Measurements from ENCODE around the gene ERCC4.

The ERCC4 gene

DNA sequence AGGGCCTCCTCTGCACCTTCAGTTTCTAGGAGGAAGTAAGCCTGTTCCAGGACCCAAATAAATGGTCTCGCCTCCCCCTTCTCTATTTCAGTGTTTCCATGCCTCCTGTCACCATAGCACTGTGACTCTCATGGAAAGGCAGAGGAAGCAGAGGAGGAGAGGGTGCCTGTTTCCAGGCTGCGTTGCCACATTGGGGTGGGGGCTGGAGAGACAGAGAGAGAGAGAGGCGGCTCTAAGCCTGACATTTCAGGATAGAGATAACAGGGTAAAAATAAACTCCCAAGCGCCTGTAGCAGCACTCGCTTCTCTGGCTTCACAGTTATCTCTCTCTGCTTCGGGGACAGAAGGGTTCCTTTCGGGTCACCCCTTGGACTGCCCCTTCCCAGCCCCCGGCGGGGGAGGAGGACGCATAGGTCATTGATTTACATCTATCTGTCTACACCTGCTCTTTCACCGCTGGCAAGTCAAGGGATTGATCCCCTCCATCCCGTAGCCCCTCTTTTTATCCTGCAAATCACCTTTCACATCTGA, 80.0 kb downstream of the ERCC4 start:
- no peak for TF ChIP-seq ZFX (IDR thresholded peaks at IDR 0.05; ENCODE audit: borderline replicate concordance)
- TF ChIP-seq, protein P1, sequence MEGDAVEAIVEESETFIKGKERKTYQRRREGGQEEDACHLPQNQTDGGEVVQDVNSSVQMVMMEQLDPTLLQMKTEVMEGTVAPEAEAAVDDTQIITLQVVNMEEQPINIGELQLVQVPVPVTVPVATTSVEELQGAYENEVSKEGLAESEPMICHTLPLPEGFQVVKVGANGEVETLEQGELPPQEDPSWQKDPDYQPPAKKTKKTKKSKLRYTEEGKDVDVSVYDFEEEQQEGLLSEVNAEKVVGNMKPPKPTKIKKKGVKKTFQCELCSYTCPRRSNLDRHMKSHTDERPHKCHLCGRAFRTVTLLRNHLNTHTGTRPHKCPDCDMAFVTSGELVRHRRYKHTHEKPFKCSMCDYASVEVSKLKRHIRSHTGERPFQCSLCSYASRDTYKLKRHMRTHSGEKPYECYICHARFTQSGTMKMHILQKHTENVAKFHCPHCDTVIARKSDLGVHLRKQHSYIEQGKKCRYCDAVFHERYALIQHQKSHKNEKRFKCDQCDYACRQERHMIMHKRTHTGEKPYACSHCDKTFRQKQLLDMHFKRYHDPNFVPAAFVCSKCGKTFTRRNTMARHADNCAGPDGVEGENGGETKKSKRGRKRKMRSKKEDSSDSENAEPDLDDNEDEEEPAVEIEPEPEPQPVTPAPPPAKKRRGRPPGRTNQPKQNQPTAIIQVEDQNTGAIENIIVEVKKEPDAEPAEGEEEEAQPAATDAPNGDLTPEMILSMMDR (IDR thresholded peaks at IDR 0.05): no peak
- H3K27ac ChIP-seq: no peak overlapping the region

GRCh38 chr16:14001521-14001920, 81.6 kb downstream of the ERCC4 start:
- H3K27ac ChIP-seq: no peak overlapping the region
- no peak for TF ChIP-seq ZFX (IDR thresholded peaks at IDR 0.05; ENCODE audit: borderline replicate concordance)
- TF ChIP-seq, protein P1 (IDR thresholded peaks at IDR 0.05): no peak

Data from 22Rv1 (cell line).